Stimulated activated naive CD8-positive, alpha-beta T cell treated with anti-CD3 and anti-CD28 coated beads, Interleukin-15, Interleukin-2, amounts not matched to agents 100 U/mL and 50 U/mL, for 24 hours (primary cell): ENCODE results near the gene FKBP5.
"Not testable (repeated sequence)": the region's sequence is repeated elsewhere in the genome, so short reads cannot be mapped to it uniquely, and the experiment has no call there.

ENCODE experiments used
- ATAC-seq: fragments of 150-1000 bp; cut with Tn5 transposase; one replicate; pipeline ENCODE4 v1.10.0; 2021
- DNase-seq: peaks from one replicate; pipeline ENCODE4 v3.0.0; 2021

The FKBP5 gene

DNA sequence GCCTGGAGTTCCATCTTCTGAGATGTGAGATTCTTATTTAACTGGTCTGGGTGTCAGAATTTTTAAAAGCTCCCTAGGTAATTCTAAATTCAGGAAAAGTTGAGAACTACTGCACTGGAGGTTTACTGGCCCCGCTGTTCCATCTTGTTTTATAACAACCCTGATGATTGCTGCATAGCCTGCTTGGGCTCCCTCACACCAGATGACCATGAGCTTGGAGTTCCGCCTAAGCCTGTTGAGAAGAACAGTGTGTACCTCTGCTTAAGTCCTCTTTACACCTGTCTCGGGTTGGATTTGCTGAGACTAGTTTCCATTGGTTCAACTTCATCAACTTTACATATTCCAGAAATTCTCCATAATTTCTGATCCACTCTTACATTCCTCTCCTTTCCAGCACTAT lies 77.9 kb downstream of the FKBP5 start:
- DNase-seq: no peak
- no peak for ATAC-seq

DNA sequence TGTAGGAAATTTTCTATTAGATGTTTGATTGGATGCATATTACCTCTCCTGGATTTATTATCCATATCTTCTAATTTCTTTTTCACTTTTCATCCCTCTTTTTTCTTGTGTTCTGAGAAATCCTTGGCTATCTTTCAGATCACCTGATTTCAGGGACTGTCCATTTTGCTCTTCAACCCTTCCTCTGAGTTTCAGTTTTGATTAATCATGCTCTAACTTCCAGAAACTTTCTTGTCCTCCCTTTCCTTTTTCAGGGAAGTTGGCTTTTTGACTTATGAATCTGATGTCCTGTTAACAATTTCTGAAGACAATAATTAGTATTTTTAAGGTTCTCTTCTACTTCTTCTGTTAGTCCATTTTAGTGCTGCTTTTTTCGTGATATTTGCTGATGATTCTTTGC lies 79.1 kb downstream of the FKBP5 start:
- DNase-seq: no peak
- no peak for ATAC-seq

GRCh38 chr6:35607517-35608233 lies 81.0 kb downstream of the FKBP5 start:
- ATAC-seq (no peak), DNase-seq (no peak)

DNA sequence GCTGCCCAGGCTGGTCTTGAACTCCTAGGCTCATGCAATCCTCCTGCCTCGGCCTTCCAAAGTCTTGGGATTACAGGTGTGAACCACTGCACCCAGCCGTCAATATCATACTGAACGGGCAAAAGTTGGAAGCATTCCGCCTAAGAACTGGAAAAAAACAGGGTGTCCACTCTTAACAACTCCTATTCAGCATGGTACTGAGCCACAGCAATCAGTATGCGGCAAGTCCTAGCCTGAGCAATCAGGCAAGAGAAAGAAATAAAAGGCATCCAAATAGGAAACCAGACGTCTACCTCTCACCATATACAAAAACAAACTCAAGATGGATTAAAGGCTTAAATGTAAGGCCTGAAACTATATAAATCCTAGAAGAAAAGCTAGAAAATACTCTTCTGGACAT lies 83.1 kb downstream of the FKBP5 start:
- ATAC-seq: no peak
- DNase-seq: no peak

GRCh38 chr6:35603326-35604202 lies 85.2 kb downstream of the FKBP5 start:
- DNase-seq: no peak
- ATAC-seq: no peak

DNA sequence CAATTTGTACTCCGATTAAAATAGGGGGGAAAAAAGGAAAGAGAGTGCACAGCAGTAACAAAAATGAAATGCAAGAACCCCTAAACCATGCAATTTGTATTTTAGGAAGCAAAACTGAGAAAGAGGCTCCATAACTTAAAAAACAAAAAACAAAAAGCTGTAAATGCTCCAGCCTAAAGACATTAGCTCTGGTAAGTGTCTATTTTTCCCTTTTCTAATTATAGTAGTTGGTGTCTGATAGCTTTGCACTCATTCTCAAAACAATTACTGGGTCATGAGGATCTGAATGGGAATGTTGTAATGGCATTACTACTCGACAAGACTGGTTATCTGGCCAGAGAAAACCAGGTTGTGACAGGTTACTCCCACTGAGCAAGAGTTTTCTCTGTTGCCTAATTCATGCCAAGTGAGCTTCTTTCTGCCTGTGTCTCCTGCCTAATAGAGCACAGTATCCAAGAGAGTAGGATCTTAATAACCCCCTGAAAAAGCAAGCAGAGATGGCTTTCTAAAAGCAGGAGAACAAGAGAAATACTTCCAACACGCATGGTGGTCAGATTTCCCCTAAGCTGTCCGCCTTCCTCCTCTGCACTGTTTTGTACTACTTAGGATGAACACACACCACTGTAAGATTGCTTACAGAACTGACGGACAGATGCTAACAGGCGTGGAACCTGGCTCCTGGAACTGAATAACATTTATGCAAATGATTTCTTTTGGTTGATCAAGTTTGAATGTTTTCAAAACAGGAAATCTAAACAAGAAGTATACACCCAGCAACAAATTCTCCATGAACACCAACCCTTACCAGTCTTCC lies 86.4 kb downstream of the FKBP5 start:
- ATAC-seq: no peak
- DNase-seq: no peak

- DNase-seq (peak; percentile 31), ATAC-seq (peak; percentile 56)
These were observed 87.2 kb downstream of the FKBP5 start for GRCh38 chr6:35601331-35602132.

- ATAC-seq: no peak
- DNase-seq: no peak
These were observed 88.0 kb downstream of the FKBP5 start for GRCh38 chr6:35600659-35601125.

DNA sequence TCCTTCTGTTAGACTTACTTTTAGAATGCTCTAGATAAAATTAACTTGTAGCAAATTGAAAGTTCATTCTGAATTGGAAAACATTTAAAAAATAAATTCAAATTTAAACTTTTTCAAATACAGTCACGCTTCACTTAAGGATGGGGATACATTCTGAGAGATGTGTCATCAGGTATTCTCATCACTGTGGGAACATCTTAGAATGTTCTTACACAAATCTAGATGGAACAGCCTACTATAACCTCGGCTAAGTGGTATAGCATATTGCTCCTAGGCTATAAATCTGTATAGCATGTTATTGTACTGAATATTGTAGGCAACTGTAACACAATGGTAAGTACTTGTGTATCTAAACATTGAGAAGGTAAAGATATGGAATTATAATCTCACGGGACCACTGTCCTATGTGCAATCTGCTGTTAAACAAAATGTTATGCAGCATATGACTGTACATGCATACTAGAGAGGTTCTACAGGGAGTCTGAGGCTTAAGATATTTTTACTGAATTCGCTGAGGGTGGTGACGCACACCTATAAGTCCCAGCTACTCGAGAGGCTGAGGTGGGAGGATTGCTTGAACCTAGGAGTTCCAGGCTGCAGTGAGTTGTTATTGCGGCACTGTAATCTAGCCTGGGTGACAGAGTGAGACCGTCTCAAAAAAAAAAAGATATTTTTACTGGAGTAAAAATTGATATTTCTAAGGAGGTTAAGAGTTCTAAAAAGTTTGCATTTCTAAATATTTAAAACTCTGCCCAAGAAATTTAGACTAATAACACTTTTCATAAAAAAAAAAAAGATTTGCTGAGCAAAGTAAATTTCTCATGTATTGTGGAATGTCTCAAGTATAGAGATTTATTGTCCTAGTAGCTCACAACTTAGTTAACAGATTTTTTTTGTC lies 88.7 kb downstream of the FKBP5 start:
- ATAC-seq: peak; percentile 60
- DNase-seq: no peak

DNA sequence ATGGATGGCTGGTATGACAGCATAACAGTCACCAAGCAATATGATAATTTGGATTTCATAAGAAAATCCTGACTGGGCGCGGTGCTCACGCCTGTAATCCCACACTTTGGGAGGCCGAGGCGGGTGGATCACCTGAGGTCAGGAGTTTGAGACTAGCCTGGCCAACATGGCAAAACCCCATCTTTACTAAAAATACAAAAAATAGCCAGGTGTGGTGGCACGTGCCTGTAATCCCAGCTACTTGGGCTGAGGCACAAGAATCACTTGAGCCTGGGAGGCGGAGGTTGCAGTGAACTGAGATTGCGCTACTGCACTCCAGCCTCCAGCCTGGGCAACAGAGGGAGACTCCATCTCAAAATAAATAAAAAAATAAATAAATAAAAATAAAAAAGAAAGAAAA lies 90.1 kb downstream of the FKBP5 start:
- not testable (repeated sequence) for ATAC-seq, DNase-seq

GRCh38 chr6:35596448-35597442 lies 92.0 kb downstream of the FKBP5 start:
- no peak for ATAC-seq
- DNase-seq: no peak

- ATAC-seq (no peak), DNase-seq (no peak)
These were observed 94.1 kb downstream of the FKBP5 start for GRCh38 chr6:35594503-35595186.

- DNase-seq (no peak), ATAC-seq (no peak)
These were observed 96.5 kb downstream of the FKBP5 start for GRCh38 chr6:35592178-35592577.

- no peak for DNase-seq
- no peak for ATAC-seq
These were observed 98.1 kb downstream of the FKBP5 start for GRCh38 chr6:35590622-35591066.

DNA sequence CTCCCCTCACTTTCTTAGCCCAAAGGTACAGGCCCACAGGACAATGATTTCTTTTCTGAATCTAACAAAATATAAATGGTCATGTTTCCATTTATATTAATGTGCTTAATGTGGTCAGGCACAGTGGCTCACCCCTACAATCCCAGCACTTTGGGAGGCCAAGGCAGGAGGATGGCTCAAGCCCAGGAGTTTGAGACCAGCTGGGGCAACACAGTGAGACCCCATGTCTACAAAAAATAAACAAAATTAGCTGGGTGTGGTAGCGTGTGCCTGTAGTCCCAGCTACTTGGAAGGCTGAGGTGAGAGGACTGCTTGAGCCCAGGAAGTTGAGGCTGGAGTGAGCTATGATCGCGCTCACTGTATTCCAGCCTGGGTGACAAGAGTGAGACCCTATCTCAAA lies 98.8 kb downstream of the FKBP5 start:
- ATAC-seq (no peak), DNase-seq (no peak)

GRCh38 chr6:35589201-35589739 lies 99.4 kb downstream of the FKBP5 start:
- DNase-seq: no peak
- ATAC-seq: no peak

GRCh38 chr6:35587167-35587566 lies 101.5 kb downstream of the FKBP5 start:
- ATAC-seq: no peak
- DNase-seq: no peak

GRCh38 chr6:35586542-35586941 lies 102.2 kb downstream of the FKBP5 start:
- ATAC-seq: no peak
- no peak for DNase-seq
